GM04503 (cell line): ENCODE data around the gene SMIM27.
A peak's percentile ranks its signal among the peaks of the same experiment; 100 is the strongest.
"Not testable (repeated sequence)": the region's sequence is repeated elsewhere in the genome, so short reads cannot be mapped to it uniquely, and the experiment has no call there.

Experiments
- DNase-seq: peaks from one replicate; pipeline ENCODE4 v3.0.0-alpha.2; 2012; ENCODE audit warnings: low read depth

Gene SMIM27, protein sequence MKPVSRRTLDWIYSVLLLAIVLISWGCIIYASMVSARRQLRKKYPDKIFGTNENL

GRCh38 chr9:32552172-32552872, at the start of gene SMIM27, which contains the start of gene TOPORS:
TSS of gene SMIM27 (plus strand) at chr9:32552327. CDS start at chr9:32552435, 108 bp downstream.
TSS of gene TOPORS (minus strand) at chr9:32552586. CDS start at chr9:32552436, 150 bp downstream.
- DNase-seq, result peak; percentile 71

GRCh38 chr9:32502464-32502863, 49.7 kb upstream of the SMIM27 start:
- DNase-seq, result no peak

DNA sequence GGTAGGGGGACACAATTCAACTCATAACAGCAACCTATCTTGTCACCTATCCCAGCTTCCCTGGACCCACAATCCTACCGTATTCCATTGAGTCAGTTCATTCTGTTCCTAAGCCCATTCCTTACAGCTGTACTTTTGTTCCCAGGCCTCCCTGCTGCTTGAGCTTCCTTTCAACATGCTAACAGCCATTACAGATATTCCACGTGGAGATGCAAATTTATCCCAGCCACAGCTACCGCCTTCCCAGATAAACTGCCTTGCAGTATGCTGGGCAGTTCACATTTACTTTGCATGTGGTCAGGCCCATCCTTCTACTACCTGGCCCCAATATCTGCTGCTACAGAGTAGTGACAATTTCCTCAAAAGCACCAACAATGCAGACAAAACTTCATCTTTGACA, 49.1 kb upstream of the SMIM27 start:
- no peak for DNase-seq

- no peak for DNase-seq
Measured at GRCh38 chr9:32508728-32509127, 43.4 kb upstream of the SMIM27 start.

DNA sequence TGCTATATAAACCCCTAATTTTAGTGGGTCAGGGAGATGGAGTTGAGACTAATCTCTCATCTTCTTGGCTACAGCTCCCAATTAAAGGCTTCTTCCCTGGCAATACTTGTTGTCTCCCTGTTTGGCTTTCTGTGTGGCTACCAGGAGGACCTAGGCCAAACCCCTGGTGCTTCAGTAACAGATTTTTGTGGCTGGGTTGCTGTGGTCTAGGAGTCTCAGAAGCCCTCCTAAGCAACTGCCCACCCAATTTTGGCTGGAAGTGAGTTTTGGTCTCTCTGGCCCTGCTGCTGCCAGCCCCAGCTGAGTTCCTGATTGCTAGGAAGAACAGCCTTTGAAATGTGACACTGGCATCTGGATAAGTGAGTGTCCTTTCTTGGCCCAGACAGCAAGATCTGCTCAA, 35.9 kb upstream of the SMIM27 start:
- DNase-seq, result no peak

DNA sequence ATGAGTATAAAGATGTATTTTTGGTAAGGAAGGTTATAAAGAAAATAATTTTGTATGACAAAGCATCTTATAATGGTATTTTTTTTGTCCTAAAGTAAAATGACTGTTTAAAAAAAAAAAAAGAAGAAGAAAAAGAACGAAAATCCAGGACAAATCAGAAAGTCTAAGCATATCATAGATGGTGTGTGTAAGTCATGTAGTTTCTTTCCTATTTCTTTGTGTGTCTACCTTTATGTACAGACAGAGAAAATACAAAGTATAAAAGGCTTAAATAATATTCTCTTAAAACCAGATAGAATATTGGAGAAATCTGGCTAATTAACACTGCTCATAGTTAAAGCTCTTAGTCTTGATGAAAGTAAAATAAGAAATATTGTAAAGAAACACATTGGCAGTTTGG, 33.9 kb upstream of the SMIM27 start:
- DNase-seq, result no peak

DNA sequence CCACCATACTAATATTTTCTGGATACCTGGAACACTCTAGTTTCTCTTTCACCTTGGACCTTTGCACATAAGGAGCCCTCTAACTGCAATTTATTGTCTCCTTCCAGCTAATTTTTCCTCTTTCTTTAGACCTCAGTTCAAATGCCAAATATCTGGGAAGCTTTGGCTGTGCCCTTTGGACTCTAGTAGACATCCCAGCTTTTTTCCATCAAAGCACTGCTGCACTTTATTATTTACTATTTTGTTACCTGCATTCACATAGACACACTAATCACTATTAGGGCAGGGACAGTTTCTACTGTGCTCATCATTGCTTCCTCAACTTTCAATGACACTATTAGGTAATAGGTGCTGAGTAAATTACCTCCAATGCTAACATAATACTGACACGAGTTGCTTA, 28.2 kb upstream of the SMIM27 start:
- DNase-seq, result no peak

DNA sequence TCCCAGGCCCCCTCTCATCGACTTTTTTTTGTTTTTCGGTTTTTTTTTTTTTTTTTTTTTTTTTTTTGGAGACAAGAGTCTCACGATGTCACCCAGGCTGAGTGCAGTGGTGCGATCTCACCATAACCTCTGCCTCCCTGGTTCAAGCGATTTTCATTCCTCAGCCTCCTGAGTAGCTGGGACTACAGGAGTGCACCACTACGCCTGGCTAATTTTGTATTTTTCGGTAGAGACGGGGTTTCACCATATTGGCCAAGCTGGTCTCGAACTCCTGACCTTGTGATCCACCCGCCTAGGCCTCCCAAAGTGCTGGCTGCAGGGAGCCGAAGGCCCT, 27.6 kb upstream of the SMIM27 start:
- not testable (repeated sequence) for DNase-seq

DNA sequence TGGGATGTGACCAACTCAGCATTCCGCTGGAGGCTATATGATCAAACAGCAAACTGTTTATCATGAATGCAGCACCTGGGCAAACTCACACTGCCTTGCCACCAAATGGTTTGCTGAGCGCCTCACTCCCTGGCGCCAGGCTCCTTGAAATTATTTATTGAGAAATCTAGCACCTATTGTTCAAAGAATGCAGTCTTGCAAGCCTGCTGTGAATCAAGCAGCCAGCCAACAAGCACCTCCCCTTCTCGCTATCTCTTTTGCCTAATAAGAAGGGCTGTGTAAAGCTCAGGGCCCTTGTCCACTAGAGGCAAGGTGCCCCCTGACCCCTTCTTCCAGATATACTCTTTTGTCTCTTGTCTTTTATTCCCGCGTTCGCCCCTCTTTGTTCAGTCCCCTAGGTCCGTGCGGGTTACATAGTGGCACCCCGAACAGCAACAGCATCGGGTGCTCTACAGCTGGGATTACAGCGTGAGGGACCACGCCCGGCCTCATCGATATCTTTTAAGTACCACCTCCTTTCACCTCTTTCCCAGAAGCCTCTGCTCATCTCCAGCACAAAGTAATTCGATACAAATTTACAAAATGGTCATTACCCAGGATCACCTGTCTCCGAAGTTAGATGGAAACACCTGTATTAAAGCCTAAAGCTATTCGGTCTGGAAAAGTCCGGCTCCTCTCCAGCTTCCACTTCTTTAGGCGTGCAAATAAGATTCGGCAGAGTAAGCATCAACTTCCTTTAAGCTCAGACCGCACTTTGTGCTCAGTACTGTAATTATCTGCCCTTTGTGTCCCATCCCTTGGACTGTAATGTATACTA, 27.0 kb upstream of the SMIM27 start:
- no peak for DNase-seq

DNA sequence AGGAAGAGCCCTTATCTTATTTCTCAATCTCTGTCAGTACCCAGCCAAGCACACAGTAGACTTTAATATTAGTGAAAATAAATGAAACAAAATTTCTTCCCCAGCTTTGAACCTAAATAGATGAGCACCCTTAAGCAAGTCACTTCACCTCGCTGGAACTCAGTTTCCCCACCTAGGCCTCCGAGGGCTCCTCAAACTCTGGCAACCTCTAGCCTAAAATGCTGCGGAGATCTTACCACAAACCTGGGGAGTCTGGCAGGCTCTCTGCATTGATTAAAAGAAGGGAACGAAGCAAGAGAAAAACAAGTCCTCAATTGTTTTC, 26.5 kb upstream of the SMIM27 start:
- DNase-seq, result no peak

- DNase-seq, result peak; percentile 47
Measured at GRCh38 chr9:32526041-32526706, 26.0 kb upstream of the SMIM27 start, which contains the start of gene RIGI. TSS of gene RIGI (minus strand) at chr9:32526196. CDS start at chr9:32526166, 30 bp downstream.

DNA sequence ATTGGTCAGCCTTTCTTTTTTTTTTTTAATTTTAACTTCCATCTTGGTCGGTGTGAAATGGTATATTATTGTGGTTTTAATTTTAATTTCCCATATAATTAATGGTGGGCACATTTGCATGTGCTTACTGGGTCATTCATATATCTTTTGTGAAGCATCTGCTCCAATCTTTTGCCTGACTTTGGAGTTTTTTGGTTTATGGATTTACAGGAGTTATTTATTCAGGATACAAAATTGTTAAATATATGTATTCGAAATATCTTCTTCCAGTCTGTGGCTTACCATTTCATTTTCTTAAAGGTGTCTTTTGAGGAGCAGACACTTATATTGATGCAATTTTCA, 25.4 kb upstream of the SMIM27 start:
- DNase-seq, result no peak

- no peak for DNase-seq
Measured at GRCh38 chr9:32533336-32533735, 18.8 kb upstream of the SMIM27 start.

- DNase-seq, result no peak
Measured at GRCh38 chr9:32533816-32534215, 18.3 kb upstream of the SMIM27 start.

DNA sequence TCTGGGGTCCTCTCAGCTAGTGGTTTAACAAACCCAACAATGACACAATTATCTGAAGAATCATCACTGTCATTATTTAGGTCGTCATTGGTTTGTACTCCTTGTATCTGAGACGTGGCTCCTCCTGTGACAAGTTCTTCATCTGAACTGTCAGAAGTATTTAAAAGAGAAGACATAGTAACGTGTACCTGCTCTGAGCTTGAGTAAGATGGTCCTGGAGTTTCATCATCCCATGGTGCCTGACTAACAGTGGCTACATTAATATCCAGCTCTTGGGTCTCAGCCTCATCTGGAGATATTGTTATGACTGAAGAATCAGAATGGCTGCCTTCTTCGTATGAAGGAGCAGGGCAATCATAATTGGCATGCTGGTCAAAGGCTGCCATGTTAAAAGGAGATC, 9.1 kb upstream of the SMIM27 start:
- no peak for DNase-seq

DNA sequence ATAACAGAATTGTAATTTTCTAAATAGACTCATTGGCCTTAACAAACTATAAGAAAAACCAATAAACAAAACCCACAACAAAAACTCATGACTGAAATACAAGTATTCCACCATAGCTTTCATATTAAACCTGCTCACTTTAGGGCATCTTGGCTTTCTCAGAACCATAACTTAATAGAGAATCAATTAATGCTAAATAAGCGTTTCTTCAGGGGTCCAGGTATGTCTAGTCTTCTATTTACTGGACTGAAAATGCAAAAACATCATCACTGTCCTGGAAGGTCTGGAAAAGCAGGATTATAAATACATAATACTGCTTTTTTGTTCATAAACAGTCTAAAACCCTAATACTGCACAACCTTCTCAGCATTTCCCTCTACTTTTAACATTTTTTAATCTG, 6.2 kb upstream of the SMIM27 start:
- no peak for DNase-seq

DNA sequence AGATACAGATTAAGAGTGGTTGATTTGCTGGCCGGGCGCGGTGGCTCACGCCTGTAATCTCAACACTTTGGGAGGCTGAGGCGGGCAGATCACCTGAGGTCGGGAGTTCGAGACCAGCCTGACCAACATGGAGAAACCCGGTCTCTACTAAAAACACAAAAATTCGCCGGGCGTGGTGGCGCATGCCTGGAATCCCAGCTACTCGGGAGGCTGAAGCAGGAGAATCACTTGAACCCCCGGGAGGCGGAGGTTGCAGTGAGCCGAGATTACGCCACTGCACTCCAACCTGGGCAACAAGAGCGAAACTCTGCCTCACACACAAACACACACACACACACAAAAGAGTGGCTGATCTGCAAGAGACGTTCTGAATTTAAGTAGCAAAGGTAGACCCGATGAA, 3.9 kb upstream of the SMIM27 start:
- DNase-seq, result not testable (repeated sequence)

GRCh38 chr9:32550150-32550561, 2.0 kb upstream of the SMIM27 start:
- DNase-seq, result no peak

- no peak for DNase-seq
Measured at GRCh38 chr9:32550562-32551275, 1.4 kb upstream of the SMIM27 start.

GRCh38 chr9:32551276-32552051, 663 bp upstream of the SMIM27 start:
- no peak for DNase-seq

- no peak for DNase-seq
Measured at GRCh38 chr9:32554107-32554506, 2.0 kb downstream of the SMIM27 start.

DNA sequence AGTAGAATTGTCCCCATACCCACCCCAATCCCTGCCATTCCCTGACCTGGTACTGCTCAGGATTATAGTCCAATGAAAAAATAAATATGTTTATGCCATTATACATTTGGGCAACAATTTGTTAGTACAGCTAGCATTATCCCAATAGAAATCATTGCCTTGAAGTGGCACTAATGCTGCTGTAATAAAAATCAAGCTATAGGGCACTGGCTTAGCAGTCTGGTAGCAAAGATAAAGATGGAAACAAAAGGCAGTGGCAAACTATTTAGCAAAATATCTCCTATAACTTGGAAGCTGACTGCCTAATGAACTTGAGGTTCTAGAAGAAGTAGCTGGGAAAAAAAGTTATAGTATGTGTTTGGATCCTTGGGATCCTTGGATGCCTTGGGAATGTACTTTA, 2.5 kb downstream of the SMIM27 start:
- no peak for DNase-seq
